Stimulated activated CD4-positive, alpha-beta T cell treated with anti-CD3 and anti-CD28 coated beads, Interleukin-12 subunit alpha, Interleukin-12 subunit beta, amount 100 ng/mL, for 24 hours (primary cell): ENCODE results near the gene BUB1B.

Source experiments
- DNase-seq, 2 experiments: peaks; one replicate each; pipeline ENCODE4 v3.0.0-alpha.2; 2020; ENCODE audit warnings: low read depth in 2 of 2

Gene BUB1B

GRCh38 chr15:40252438-40253166, 91.7 kb downstream of the BUB1B start:
- no peak for DNase-seq

DNA sequence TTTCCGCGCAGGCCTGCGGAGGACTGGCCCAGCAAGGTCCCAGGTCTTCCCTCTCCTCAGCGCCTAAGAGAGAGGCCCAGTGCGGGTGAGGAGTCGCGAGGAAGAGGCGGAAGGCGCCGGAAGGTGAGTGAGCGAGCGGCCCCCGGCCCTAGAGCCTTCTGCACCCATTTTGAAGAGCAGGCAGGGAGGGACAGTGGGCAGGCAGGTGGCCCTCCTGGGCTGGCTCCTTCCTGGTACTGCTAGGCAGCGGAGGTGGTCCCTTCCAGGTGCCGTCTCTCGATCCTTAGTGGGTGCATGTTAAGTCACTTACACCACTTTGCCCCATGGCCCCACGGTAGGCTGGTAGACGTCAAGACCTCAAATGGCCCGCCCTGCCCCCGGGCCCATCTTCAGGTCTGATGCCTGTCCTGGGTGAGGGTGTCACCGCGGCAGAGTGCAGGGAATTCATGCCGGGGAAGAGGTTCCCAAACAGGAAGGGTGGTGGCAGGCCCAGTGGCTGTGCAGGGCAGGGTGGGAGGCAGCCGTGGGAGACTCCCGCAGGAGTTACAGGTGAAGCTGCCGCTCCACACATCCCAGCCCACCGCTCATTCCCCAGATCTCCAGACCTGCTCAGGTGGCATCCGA, 92.4 kb downstream of the BUB1B start:
- DNase-seq = no peak

DNA sequence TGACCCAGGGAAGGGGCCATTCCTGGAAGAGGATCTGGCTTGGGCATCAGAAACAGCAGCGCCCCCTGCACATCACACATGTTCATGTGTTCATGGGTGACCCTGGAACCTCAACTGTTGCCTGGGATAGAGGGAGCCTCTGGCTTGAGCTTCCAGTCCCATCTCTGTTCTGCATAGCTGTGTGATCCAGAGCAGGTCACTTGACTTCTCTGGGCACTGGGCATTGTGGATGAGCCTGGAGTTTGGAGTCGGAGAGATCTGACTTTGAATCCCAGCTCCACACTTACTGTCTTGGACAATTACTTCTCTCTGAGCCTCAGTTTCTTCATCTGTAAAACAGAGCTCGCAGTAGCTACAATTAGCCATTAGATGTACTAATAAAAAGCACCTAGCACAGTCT, 93.6 kb downstream of the BUB1B start:
- no peak for DNase-seq

DNA sequence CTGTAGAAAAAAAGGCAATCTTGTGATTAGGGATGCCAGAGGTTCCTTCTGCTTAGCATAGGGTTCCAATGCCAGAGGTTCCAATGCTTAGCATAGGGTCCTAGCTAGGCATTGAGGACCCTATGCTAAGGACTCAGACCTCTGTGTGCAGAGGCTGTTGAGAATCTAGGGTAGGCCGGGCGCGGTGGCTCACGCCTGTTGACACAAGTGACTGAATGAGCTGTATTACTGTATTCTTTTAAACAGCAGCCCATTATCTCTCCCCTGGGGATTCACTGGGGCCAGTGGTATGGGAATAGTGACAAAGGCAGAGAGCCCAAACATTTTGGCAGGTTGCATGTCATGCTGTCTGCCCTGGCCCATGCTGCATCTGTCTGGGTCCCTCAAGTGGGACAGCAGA, 94.2 kb downstream of the BUB1B start:
- no peak for DNase-seq

- no peak for DNase-seq
These were observed 95.9 kb downstream of the BUB1B start for GRCh38 chr15:40256638-40257235.

GRCh38 chr15:40257656-40258450, 97.0 kb downstream of the BUB1B start:
- no peak for DNase-seq

DNA sequence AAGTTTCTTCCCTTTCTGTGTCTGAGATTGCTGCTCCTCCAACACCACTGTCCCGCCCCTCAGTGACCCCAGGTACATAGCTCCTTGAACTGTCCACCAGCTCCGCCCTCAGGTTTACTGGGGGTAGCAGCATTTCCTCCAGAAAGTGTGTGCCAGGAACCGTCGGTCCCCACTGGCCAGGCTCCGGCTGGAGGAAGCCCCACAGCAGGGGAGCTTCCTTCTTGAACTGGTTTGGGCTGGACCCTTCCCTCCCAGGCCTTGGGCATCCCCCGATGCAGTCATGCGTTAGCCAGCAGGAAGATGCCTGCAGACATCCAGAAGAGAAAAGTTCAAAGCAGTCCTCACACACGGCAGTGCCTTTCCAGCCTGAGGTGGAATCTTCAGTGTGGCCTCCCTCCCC, 97.7 kb downstream of the BUB1B start:
- DNase-seq = no peak

GRCh38 chr15:40259021-40259420, 98.2 kb downstream of the BUB1B start:
- no peak for DNase-seq

DNA sequence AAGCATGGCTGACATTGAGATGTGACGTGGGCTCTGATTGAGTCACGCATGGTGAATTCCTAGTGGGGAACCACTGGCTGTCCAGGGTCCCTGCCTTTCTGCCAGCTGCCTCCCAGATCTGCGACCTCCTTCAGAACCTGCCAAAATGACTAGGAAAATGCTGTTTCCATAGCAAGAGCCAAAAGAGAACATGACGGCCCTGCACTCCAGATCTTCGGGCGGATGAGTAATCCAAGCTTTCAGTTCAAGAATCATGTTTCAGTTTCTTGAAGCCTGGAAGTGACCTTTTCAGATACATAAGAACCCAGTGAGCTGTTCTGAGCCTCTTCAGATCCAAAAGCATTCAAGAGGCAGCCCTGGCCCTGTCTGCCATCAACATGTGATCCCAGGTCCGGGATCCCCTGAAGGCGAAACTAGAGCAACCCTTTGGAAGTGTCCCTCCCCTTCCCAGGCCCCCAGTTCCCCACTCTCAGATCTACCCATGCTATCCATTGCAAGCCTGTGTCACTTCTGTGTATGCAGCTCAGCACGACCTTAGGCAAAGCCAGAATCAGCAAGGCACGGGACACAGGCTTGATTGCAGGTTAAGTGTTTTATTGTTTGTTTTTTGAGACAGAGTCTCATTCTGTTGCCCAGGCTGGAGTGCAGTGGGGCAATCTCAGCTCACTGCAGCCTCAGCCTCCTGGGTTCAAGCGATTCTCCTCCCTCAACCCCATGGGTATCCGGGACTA, 102.3 kb downstream of the BUB1B start:
- DNase-seq = no peak

DNA sequence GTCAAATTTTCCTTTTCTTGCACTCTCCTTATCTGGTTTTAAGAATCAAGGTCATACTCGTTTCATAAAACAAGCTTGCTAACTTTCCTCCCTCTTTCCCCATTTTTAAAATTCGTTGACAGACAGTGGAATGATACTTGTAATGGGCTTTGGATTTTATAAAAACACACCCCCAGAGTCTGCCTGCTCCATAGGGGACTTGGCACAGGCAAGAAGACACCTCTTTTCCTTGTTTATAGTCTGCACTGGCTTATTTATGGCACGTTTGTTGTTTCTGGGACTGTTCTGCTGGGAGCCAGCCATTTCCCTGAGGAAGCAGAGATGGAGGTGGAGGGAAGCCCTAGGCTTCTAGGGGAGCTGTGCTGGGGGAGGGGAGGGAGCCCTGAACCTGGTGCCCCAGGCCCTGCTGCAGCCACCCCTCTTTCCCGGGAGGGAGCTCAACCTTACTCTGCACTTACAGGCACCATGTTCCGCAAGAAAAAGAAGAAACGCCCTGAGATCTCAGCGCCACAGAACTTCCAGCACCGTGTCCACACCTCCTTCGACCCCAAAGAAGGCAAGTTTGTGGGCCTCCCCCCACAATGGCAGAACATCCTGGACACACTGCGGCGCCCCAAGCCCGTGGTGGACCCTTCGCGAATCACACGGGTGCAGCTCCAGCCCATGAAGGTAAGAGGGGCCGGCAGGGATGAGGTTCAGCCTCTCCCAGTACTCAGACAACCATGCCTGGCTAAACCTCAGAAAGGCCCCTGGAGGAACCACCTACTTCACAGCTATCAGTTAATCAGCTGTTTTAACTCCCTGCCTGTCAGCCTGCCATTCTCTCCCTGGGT, 103.7 kb downstream of the BUB1B start:
- no peak for DNase-seq

- no peak for DNase-seq
These were observed 104.5 kb downstream of the BUB1B start for GRCh38 chr15:40265355-40265754.

DNA sequence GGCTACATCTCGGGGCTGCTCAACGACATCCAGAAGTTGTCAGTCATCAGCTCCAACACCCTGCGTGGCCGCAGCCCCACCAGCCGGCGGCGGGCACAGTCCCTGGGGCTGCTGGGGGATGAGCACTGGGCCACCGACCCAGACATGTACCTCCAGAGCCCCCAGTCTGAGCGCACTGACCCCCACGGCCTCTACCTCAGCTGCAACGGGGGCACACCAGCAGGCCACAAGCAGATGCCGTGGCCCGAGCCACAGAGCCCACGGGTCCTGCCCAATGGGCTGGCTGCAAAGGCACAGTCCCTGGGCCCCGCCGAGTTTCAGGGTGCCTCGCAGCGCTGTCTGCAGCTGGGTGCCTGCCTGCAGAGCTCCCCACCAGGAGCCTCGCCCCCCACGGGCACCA, 105.0 kb downstream of the BUB1B start:
- DNase-seq = no peak

DNA sequence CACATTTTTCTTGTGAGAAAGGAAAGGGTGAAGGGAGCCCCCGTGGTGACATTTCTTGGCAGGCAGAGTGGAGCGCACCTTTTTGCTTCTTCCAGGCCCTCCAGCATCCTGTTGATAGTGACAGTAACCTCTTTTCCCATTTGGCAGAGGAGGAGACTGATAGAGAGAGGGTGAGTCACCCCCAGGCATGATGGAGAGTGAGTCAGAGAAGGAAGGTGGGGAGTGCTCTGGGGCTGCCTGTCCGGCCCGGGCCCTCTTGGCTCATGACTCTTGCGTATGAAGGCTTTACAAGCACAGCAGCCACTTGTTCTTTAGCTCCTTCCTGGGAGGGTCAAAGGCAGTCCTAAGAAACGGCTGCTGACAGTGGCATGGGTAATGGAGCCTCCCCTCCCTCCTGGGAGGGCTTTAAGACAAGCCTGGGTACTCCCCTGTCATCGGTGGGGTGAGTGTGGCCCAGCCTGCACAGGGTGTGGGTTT, 106.0 kb downstream of the BUB1B start:
- no peak for DNase-seq

- no peak for DNase-seq
These were observed 106.8 kb downstream of the BUB1B start for GRCh38 chr15:40267670-40268069.

DNA sequence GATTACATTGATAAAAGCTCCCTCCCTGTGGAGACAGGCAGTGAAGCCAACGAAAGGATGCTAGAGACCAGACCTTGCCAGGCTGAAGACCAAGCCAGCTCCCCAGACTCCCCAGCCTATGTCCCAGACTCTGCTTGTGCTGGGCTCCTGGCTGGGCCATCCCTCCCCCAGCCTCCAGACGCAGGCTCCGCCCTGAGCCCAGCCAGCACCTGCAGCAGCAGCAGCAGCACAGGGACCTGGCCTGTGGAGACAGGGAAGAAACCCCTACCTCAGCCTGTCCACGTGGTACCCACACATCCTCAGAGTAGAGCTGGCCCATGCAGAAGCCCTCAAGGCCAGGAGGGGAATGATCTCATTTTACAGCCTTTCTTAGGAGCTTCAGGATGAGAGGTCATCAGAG, 108.7 kb downstream of the BUB1B start:
- DNase-seq = no peak

DNA sequence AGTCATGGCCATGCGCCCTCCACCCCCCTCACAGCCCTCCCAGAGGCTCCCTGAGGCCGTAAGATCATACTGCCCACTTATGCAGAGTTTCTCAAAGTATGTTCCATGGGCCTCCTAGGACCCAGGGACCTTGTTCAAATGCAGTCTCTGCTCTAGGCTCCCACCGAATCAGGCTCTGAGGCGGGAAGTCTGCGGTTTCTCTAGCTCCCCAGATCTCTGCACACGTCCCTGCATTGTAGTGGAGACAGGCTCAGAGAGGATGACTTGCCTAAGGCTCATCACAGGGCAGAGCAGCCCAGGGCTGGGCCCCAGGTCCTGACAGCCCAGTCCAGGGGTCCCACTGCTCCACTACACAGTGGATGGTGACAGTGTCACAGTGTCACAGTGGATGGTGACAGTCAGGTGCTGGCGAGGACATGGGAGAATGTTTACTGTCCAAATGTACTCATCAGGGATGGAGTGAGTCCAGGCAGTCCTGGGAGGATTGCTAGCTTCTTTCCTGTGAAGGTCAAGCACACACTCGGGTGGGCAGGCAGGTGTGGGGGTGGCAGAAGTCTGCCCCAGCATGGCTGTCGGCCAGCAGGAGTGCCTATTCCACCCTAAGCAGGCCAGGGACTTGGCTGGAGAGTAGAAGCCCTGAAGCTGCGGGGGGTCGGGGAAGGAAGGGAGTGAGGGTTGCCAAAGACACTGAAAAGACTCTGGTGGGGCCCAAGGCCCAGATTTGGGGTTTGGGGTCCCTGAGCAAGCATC, 109.6 kb downstream of the BUB1B start:
- no peak for DNase-seq
